HS-27A (cell line): ENCODE data around the gene ATP4A.
"Not testable (repeated sequence)": the region's sequence is repeated elsewhere in the genome, so short reads cannot be mapped to it uniquely, and the experiment has no call there.

ENCODE experiments used
- DNase-seq: peaks from one replicate; pipeline ENCODE4 v3.0.0-alpha.2; 2012; ENCODE audit warnings: low read depth, missing footprints

Gene ATP4A

GRCh38 chr19:35563207-35563829, at the start of gene ATP4A:
Gene ATP4A (minus strand): TSS chr19:35563658. CDS start chr19:35563629, 29 bp downstream.
- DNase-seq: no peak

GRCh38 chr19:35612559-35613321, 49.3 kb upstream of the ATP4A start, which contains the start of gene HAUS5:
Gene HAUS5 (plus strand): TSS chr19:35612735. CDS start chr19:35612795, 60 bp downstream.
- peak; percentile 95 for DNase-seq

- no peak for DNase-seq
These were observed 48.7 kb upstream of the ATP4A start for GRCh38 chr19:35612224-35612558.

GRCh38 chr19:35609851-35610353, 46.4 kb upstream of the ATP4A start:
- DNase-seq: no peak

GRCh38 chr19:35608251-35608650, 44.8 kb upstream of the ATP4A start:
- DNase-seq: no peak

GRCh38 chr19:35607661-35608060, 44.2 kb upstream of the ATP4A start:
- no peak for DNase-seq

- not testable (repeated sequence) for DNase-seq
These were observed 43.7 kb upstream of the ATP4A start for GRCh38 chr19:35607170-35607569.

GRCh38 chr19:35604436-35604835, 41.0 kb upstream of the ATP4A start:
- DNase-seq: not testable (repeated sequence)

- DNase-seq: no peak
These were observed 38.5 kb upstream of the ATP4A start for GRCh38 chr19:35601971-35602370.

- DNase-seq: no peak
These were observed 33.0 kb upstream of the ATP4A start for GRCh38 chr19:35596366-35596999.

GRCh38 chr19:35595928-35596327, 32.5 kb upstream of the ATP4A start:
- DNase-seq: no peak

GRCh38 chr19:35595026-35595425, 31.6 kb upstream of the ATP4A start:
- DNase-seq: not testable (repeated sequence)

GRCh38 chr19:35592226-35592625, 28.8 kb upstream of the ATP4A start:
- DNase-seq: no peak

GRCh38 chr19:35590875-35591274, 27.4 kb upstream of the ATP4A start:
- no peak for DNase-seq

GRCh38 chr19:35587321-35587720, 23.9 kb upstream of the ATP4A start:
- no peak for DNase-seq

- DNase-seq: no peak
These were observed 22.4 kb upstream of the ATP4A start, which contains the start of gene PMIS2 for GRCh38 chr19:35585848-35586247. Gene PMIS2 (plus strand): TSS chr19:35586173. CDS start chr19:35586260, 87 bp downstream.

- DNase-seq: no peak
These were observed 19.3 kb upstream of the ATP4A start for GRCh38 chr19:35582760-35583159.

- DNase-seq: no peak
These were observed 15.2 kb upstream of the ATP4A start for GRCh38 chr19:35578707-35579106.

GRCh38 chr19:35577918-35578317, 14.5 kb upstream of the ATP4A start:
- no peak for DNase-seq

GRCh38 chr19:35571406-35571965, 8.0 kb upstream of the ATP4A start:
- DNase-seq: no peak

- DNase-seq: no peak
These were observed 5.9 kb upstream of the ATP4A start for GRCh38 chr19:35569281-35569781.

GRCh38 chr19:35566738-35567137, 3.3 kb upstream of the ATP4A start:
- no peak for DNase-seq
